NOMO-1 treated with dmso at 0.1 percent for 144 hours (cell line): Measurements from ENCODE around the gene SLC44A5.
"Not testable (repeated sequence)": the region's sequence is repeated elsewhere in the genome, so short reads cannot be mapped to it uniquely, and the experiment has no call there.

Experiments
- DNase-seq: peaks from one replicate; lab custom pipeline; 2025; ENCODE audit not compliant: unreplicated experiment; lab: John Stamatoyannopoulos, UW

The SLC44A5 gene

GRCh38 chr1:75611014-75611413 lies at the start of gene SLC44A5:
Gene SLC44A5 (minus strand): TSS chr1:75611114. CDS start chr1:75541447, 69,667 bp downstream.
- DNase-seq: no peak

GRCh38 chr1:75655931-75656330 lies 45.0 kb upstream of the SLC44A5 start:
- DNase-seq: no peak

- not testable (repeated sequence) for DNase-seq
These were observed 36.3 kb upstream of the SLC44A5 start for GRCh38 chr1:75647183-75647582.

GRCh38 chr1:75645153-75645552 lies 34.2 kb upstream of the SLC44A5 start:
- not testable (repeated sequence) for DNase-seq

- no peak for DNase-seq
These were observed 32.5 kb upstream of the SLC44A5 start for GRCh38 chr1:75643460-75643859.

GRCh38 chr1:75641325-75641724 lies 30.4 kb upstream of the SLC44A5 start:
- no peak for DNase-seq

- DNase-seq: no peak
These were observed 29.2 kb upstream of the SLC44A5 start for GRCh38 chr1:75640137-75640536.

GRCh38 chr1:75632350-75632949 lies 21.5 kb upstream of the SLC44A5 start:
- DNase-seq: no peak

GRCh38 chr1:75630998-75631397 lies 20.1 kb upstream of the SLC44A5 start:
- DNase-seq: no peak

- no peak for DNase-seq
These were observed 19.2 kb upstream of the SLC44A5 start for GRCh38 chr1:75630004-75630594.

- DNase-seq: no peak
These were observed 14.9 kb upstream of the SLC44A5 start for GRCh38 chr1:75625795-75626194.

GRCh38 chr1:75618382-75618781 lies 7.5 kb upstream of the SLC44A5 start:
- DNase-seq: no peak

GRCh38 chr1:75616436-75617433 lies 5.8 kb upstream of the SLC44A5 start:
- DNase-seq: no peak

GRCh38 chr1:75615613-75616435 lies 4.9 kb upstream of the SLC44A5 start:
- DNase-seq: no peak

GRCh38 chr1:75614399-75614756 lies 3.5 kb upstream of the SLC44A5 start:
- DNase-seq: no peak

GRCh38 chr1:75613916-75614315 lies 3.0 kb upstream of the SLC44A5 start:
- no peak for DNase-seq

GRCh38 chr1:75612976-75613375 lies 2.1 kb upstream of the SLC44A5 start:
- no peak for DNase-seq

GRCh38 chr1:75602486-75602885 lies 8.4 kb downstream of the SLC44A5 start:
- no peak for DNase-seq

- DNase-seq: no peak
These were observed 10.1 kb downstream of the SLC44A5 start for GRCh38 chr1:75600781-75601180.

- DNase-seq: no peak
These were observed 16.6 kb downstream of the SLC44A5 start for GRCh38 chr1:75594327-75594726.

GRCh38 chr1:75593457-75593856 lies 17.5 kb downstream of the SLC44A5 start:
- DNase-seq: not testable (repeated sequence)
